Tibial artery (tissue), 4 donors: ENCODE results near the gene KREMEN1.

Experiments
- DNase-seq, 2 donors: peaks; one replicate each; pipeline ENCODE4 v3.0.0-alpha.2; 2019
- H3K27ac ChIP-seq, 2 donors: fragments of 200-600 bp; sonication (generic) in 1 of 2; 1 replicate in 1 of 2; 2 replicates in 1 of 2; pipeline ENCODE4 v1.5.1; 2018 to 2019; ENCODE audit warnings: mild to moderate bottlenecking in 1 of 2
- H3K27me3 ChIP-seq, 2 donors: fragments of 200-600 bp; sonication (generic) in 1 of 2; one replicate each; pipeline versions ENCODE4 v1.5.1 to v1.6.0; 2016 to 2019
- H3K36me3 ChIP-seq, 3 donors: fragments of 200-600 bp; sonication (generic) in 2 of 3; one replicate each; pipeline ENCODE4 v1.5.1; 2016 to 2019; ENCODE audit warnings: mild to moderate bottlenecking in 2 of 3
- H3K4me1 ChIP-seq, 4 donors: fragments of 200-600 bp; sonication (generic) in 2 of 4; 1 replicate in 3 of 4; 2 replicates in 1 of 4; pipeline ENCODE4 v1.5.1; 2016 to 2019
- H3K4me3 ChIP-seq, 2 donors: fragments of 200-600 bp; sonication (generic) in 1 of 2; 1 replicate in 1 of 2; 2 replicates in 1 of 2; pipeline ENCODE4 v1.5.1; 2018 to 2019; ENCODE audit warnings: mild to moderate bottlenecking in 2 of 2
- H3K9me3 ChIP-seq, 3 donors: fragments of 200-600 bp; sonication (generic) in 1 of 3; one replicate each; pipeline ENCODE4 v1.5.1; 2016 to 2019
- CTCF ChIP-seq, 2 experiments: fragments of 200-600 bp in 1 of 2; fragments of 450-650 bp in 1 of 2; IDR thresholded peaks; one replicate each; pipeline ENCODE4 v1.5.1; 2017 to 2019; ENCODE audit warnings: antibody characterized with exemption in 2 of 2, mild to moderate bottlenecking in 1 of 2, moderate library complexity in 1 of 2
- intact Hi-C: fragments of 100-400 bp; cut with DNase I; formaldehyde crosslinking; loops from one replicate; pipeline ENCODE4 v1.15.0; 2023; ENCODE audit warnings: low total_unique reads

KREMEN1 gene

GRCh38 chr22:29089507-29089906 is 16.7 kb downstream of the KREMEN1 start:
- intact Hi-C loops: no loop called here
- no peaks in the 10 kb centered on the region for H3K27me3 ChIP-seq
- H3K36me3 ChIP-seq: no peaks in the 10 kb centered on the region
- no peaks in the 10 kb centered on the region for H3K9me3 ChIP-seq
- no peak for TF ChIP-seq CTCF (IDR thresholded peaks at IDR 0.05)
- H3K27ac ChIP-seq: no peak overlapping the region
- no peak overlapping the region for H3K4me3 ChIP-seq
- DNase-seq: no peak
- H3K4me1 ChIP-seq: peaks cover 0 to 5% (median 2%) of the 10 kb centered on the region in 4 donors

GRCh38 chr22:29090039-29090438 is 17.2 kb downstream of the KREMEN1 start:
- Histone ChIP-seq H3K4me1 (peaks cover 0 to 5% (median 2%) of the 10 kb centered on the region in 4 donors), H3K36me3 (peaks cover 0 to 4% (median 0%) of the 10 kb centered on the region in 3 donors), H3K4me3 (no peak overlapping the region), H3K9me3 (no peaks in the 10 kb centered on the region), H3K27ac (no peak overlapping the region), H3K27me3 (no peaks in the 10 kb centered on the region)
- TF ChIP-seq CTCF (IDR thresholded peaks at IDR 0.05): no peak
- intact Hi-C loops: no loop called here
- DNase-seq: no peak

DNA sequence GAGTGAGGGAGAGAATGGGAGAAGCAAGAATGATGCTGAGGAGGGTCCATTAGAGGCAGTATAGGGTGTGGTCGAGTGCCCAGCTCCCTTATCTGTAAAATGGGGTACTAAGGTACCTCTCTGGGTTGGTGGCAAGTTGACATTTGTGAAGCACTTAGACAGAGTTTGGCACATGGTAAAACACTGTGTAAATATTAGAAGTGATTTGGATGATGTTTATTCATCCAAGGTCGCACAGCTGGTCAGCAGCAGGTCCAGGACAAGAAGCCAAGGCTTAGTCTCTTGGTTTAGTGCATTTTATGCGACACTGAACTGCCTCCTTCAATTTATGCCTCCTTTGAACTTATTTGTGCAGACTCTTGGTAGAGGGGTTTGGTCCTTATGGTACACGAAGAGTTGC is 19.4 kb downstream of the KREMEN1 start:
- intact Hi-C loops: no loop called here
- no peak overlapping the region for H3K4me3 ChIP-seq
- DNase-seq: no peak
- no peaks in the 10 kb centered on the region for H3K9me3 ChIP-seq
- peaks cover 0 to 5% (median 2%) of the 10 kb centered on the region in 4 donors for H3K4me1 ChIP-seq
- no peaks in the 10 kb centered on the region for H3K27me3 ChIP-seq
- peaks cover 0 to 5% (median 0%) of the 10 kb centered on the region in 3 donors for H3K36me3 ChIP-seq
- H3K27ac ChIP-seq: no peak overlapping the region
- TF ChIP-seq CTCF (IDR thresholded peaks at IDR 0.05): no peak

DNA sequence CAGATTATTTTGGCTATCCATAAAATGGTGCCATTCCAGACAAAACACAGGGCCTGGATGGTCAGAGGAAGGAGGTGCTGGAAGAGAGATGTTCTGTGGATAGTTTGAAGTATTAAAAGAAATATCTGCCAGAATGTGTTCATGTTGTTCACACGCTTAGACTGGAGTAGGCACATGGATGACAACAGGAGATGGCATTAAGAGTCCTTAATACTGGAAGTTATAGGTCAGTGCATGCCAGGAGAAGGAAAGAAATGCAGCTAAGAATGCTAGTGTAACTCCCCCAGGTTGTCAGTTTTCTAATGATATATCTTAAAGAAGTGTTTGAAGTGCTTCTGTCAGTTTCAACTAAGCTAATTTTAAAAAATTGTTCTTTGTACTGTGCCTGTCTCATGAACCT is 20.2 kb downstream of the KREMEN1 start:
- DNase-seq: no peak
- no peak overlapping the region for H3K4me3 ChIP-seq
- H3K27me3 ChIP-seq: no peaks in the 10 kb centered on the region
- no peaks in the 10 kb centered on the region for H3K9me3 ChIP-seq
- intact Hi-C loops: no loop called here
- H3K4me1 ChIP-seq: peaks cover 0 to 5% (median 2%) of the 10 kb centered on the region in 4 donors
- TF ChIP-seq CTCF (IDR thresholded peaks at IDR 0.05): no peak
- no peak overlapping the region for H3K27ac ChIP-seq
- H3K36me3 ChIP-seq: peaks cover 0 to 5% (median 0%) of the 10 kb centered on the region in 3 donors

DNA sequence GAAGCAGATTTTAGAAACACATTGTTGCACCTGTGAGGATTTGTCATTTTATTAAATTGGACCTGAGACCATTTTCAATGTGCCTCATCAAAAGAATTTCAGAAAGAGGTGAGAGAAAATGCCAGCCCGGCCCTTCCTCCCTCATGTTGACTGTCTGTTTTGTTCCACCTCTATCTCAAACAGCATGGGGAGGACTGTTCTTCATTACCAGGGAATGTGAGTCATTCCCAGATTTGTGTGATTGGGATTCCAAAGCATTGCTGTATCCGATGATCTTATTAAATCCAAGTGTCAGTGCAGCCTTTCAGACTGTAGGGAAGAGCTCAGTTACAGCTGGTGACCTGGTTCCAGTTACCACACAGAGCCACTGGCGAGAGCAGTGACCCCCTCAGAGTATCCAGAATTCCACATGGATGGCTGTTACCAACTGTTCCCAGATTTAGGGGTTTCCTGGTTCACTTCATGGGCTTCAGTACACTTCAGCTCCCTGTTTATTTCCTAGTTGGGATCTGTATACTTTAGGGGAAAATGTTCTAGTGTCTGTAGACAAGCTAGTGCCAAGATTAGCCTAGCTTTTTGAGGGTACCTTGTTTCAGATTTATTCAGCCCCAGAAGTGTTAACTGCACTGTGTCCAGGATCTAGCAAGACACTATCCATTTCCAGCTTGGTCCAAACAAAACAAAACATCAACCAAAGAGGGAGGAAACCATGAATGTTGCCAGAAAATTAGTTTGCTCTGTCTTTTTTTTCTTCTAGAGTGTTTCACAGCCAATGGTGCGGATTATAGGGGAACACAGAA is 20.9 kb downstream of the KREMEN1 start:
- no peak for TF ChIP-seq CTCF (IDR thresholded peaks at IDR 0.05)
- intact Hi-C loops: no loop called here
- H3K27ac ChIP-seq: no peak overlapping the region
- peaks cover 0 to 5% (median 0%) of the 10 kb centered on the region in 3 donors for H3K36me3 ChIP-seq
- H3K4me1 ChIP-seq: peaks cover 0 to 5% (median 2%) of the 10 kb centered on the region in 4 donors
- DNase-seq: no peak
- no peaks in the 10 kb centered on the region for H3K27me3 ChIP-seq
- no peak overlapping the region for H3K4me3 ChIP-seq
- no peaks in the 10 kb centered on the region for H3K9me3 ChIP-seq
